ENCODE results near the gene LRRC10. TPM values are rescaled to one million over a fixed set of nuclear protein-coding genes. Genes with fewer than 3 reads are reported as not detected.

Gene LRRC10

Small RNA genes within 50 kb of the gene (microRNA-seq; reads per million reads assigned to microRNA genes)
- gene MIR3913-1 (not detected), gene MIR3913-2 (not detected)

Data from HL-60 (cell line).